Neutrophil (primary cell): ENCODE results near the gene SLC32A1.

ENCODE experiments used
- H3K27ac ChIP-seq: fragments of 200-600 bp; sonication (generic); 2 replicates; pipeline ENCODE4 v1.5.1; 2016; ENCODE audit warnings: mild to moderate bottlenecking, moderate library complexity
- H3K27me3 ChIP-seq: fragments of 200-600 bp; sonication (generic); 2 replicates; pipeline ENCODE4 v1.6.0; 2016; ENCODE audit warnings: mild to moderate bottlenecking
- H3K36me3 ChIP-seq: fragments of 200-600 bp; sonication (generic); 2 replicates; pipeline ENCODE4 v1.5.1; 2017
- H3K4me1 ChIP-seq, 2 experiments: fragments of 200-600 bp in 1 of 2; sonication (generic) in 1 of 2; 1 replicate in 1 of 2; 2 replicates in 1 of 2; pipeline versions ENCODE4 v1.5.1 to v1.6.1; 2013 to 2016; ENCODE audit warnings: low read depth in 1 of 2, low read length in 1 of 2, mild to moderate bottlenecking in 1 of 2, moderate library complexity in 1 of 2; ENCODE audit not compliant: control insufficient read depth in 1 of 2, insufficient read depth in 1 of 2
- H3K4me3 ChIP-seq, 2 experiments: fragments of 200-600 bp in 1 of 2; sonication (generic) in 1 of 2; 1 replicate in 1 of 2; 2 replicates in 1 of 2; pipeline ENCODE4 v1.5.1; 2013 to 2016; ENCODE audit warnings: low read depth in 1 of 2, low read length in 1 of 2, mild to moderate bottlenecking in 1 of 2, moderate library complexity in 1 of 2
- H3K9me3 ChIP-seq: fragments of 200-600 bp; sonication (generic); 2 replicates; pipeline ENCODE4 v1.5.1; 2016
- TF ChIP-seq, protein P1 (sequence below): fragments of 200-600 bp; sonication (generic); IDR thresholded peaks from 2 replicates; pipeline ENCODE4 v1.5.1; 2016; ENCODE audit warnings: antibody characterized with exemption

SLC32A1 gene

DNA sequence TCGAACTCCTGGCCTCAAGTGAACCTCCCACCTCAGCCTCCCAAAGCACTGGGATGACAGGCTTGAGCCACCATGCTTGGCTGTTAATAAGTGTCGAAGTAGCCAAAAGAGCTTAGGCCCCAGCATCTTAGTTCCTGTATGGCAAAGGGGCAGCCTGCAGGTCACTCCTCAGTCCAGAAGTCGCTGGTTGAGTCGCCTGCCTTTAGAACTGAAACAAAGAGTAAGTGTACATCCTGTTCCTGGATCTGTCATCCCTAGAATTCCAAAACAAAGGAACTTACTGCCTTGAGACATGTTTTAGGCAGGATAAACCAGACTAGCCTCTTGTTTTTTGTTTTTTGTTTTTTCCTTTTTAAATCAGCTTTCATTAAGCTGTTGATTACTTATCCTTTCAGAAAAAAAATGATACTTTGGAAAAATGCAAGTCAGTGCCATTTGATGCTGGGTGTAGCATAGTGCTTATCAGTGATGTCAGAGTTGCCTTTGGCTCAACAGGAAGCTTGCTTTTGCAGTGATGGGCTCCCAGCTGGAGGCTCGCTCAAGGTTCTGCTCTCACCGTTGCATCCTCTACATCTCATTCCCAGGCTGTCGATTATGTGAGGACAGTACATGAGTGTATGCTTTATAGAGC lies 33.0 kb downstream of the SLC32A1 start:
- Histone ChIP-seq H3K4me3 (no peak overlapping the region), H3K9me3 (no peaks in the 10 kb centered on the region), H3K27me3 (no peaks in the 10 kb centered on the region), H3K27ac (no peak overlapping the region), H3K4me1 (peaks cover 19 to 21% of the 10 kb centered on the region in 2 experiments), H3K36me3 (peaks cover 30% of the 10 kb centered on the region)
- TF ChIP-seq, protein P1, sequence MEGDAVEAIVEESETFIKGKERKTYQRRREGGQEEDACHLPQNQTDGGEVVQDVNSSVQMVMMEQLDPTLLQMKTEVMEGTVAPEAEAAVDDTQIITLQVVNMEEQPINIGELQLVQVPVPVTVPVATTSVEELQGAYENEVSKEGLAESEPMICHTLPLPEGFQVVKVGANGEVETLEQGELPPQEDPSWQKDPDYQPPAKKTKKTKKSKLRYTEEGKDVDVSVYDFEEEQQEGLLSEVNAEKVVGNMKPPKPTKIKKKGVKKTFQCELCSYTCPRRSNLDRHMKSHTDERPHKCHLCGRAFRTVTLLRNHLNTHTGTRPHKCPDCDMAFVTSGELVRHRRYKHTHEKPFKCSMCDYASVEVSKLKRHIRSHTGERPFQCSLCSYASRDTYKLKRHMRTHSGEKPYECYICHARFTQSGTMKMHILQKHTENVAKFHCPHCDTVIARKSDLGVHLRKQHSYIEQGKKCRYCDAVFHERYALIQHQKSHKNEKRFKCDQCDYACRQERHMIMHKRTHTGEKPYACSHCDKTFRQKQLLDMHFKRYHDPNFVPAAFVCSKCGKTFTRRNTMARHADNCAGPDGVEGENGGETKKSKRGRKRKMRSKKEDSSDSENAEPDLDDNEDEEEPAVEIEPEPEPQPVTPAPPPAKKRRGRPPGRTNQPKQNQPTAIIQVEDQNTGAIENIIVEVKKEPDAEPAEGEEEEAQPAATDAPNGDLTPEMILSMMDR = no peak

DNA sequence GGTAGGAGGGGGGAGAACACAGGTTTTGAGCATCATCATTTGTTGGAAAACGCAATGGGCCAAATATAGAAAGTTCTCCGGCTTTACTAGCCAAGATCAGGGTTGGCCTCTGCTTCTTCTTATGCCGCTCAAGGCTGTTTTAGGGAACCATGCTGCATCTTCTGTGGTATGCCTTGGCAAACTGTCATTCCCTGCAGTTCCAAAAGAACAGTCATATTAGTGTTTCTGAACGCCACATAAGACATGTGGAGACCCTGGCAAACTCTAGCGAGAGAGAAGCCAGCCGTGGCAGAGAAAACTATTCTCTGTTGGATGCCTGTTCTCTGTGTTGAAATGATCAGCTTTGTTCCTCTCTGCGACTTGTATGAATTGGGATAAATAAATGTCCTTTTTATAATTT lies 34.8 kb downstream of the SLC32A1 start:
- H3K27me3 ChIP-seq = no peaks in the 10 kb centered on the region
- peaks cover 30% of the 10 kb centered on the region for H3K36me3 ChIP-seq
- H3K9me3 ChIP-seq = no peaks in the 10 kb centered on the region
- TF ChIP-seq, protein P1 = no peak
- no peak overlapping the region for H3K4me3 ChIP-seq
- peaks cover 21 to 24% of the 10 kb centered on the region in 2 experiments for H3K4me1 ChIP-seq
- H3K27ac ChIP-seq = no peak overlapping the region

- H3K4me1 ChIP-seq = peaks cover 15 to 17% of the 10 kb centered on the region in 2 experiments
- no peak overlapping the region for H3K27ac ChIP-seq
- TF ChIP-seq, protein P1 = no peak
- H3K27me3 ChIP-seq = no peaks in the 10 kb centered on the region
- no peaks in the 10 kb centered on the region for H3K9me3 ChIP-seq
- peaks cover 29% of the 10 kb centered on the region for H3K36me3 ChIP-seq
- H3K4me3 ChIP-seq = no peak overlapping the region
These were observed 36.7 kb downstream of the SLC32A1 start for GRCh38 chr20:38760978-38761377.

GRCh38 chr20:38762174-38762573 lies 37.9 kb downstream of the SLC32A1 start:
- TF ChIP-seq, protein P1 = no peak
- Histone ChIP-seq H3K36me3 (peaks cover 27% of the 10 kb centered on the region), H3K27me3 (no peaks in the 10 kb centered on the region), H3K4me3 (no peak overlapping the region), H3K4me1 (peaks cover 15 to 17% of the 10 kb centered on the region in 2 experiments), H3K27ac (no peak overlapping the region), H3K9me3 (no peaks in the 10 kb centered on the region)

GRCh38 chr20:38763616-38764015 lies 39.3 kb downstream of the SLC32A1 start:
- H3K9me3 ChIP-seq = no peaks in the 10 kb centered on the region
- TF ChIP-seq, protein P1 = no peak
- H3K27ac ChIP-seq = no peak overlapping the region
- H3K27me3 ChIP-seq = no peaks in the 10 kb centered on the region
- peaks cover 15 to 17% of the 10 kb centered on the region in 2 experiments for H3K4me1 ChIP-seq
- H3K4me3 ChIP-seq = no peak overlapping the region
- peaks cover 35% of the 10 kb centered on the region for H3K36me3 ChIP-seq
